Omental fat pad (tissue), 4 donors: ENCODE results near the gene ANGPTL4. TPM values are rescaled to one million over a fixed set of nuclear protein-coding genes. Genes with fewer than 3 reads are reported as not detected.

Experiments
- ATAC-seq: fragments of 150-250 bp; one replicate; pipeline ENCODE4 v1.9.1; 2016; ENCODE audit warnings: mild to moderate bottlenecking, moderate library complexity; ENCODE audit not compliant: low FRiP score
- DNase-seq: peaks from one replicate; pipeline ENCODE4 v3.0.0-alpha.2; 2019; ENCODE audit warnings: low spot score
- total RNA-seq, 4 donors: library from RNA; depleted of rRNA; stranded (reverse); fragments of >200 nt; gene quantifications; one replicate each; pipeline ENCODE4 v1.1.0, GENCODE V29; 2016
- TF ChIP-seq, protein P1 (sequence below), 3 donors: fragments of 450-650 bp; IDR thresholded peaks; one replicate each; pipeline ENCODE4 v1.5.1; 2016 to 2017; ENCODE audit warnings: antibody characterized with exemption in 3 of 3, mild to moderate bottlenecking in 3 of 3, moderate library complexity in 2 of 3

Gene ANGPTL4
- total RNA-seq, 4 donors from 2014 or later: 62.6 to 405 (median 250) TPM

DNA sequence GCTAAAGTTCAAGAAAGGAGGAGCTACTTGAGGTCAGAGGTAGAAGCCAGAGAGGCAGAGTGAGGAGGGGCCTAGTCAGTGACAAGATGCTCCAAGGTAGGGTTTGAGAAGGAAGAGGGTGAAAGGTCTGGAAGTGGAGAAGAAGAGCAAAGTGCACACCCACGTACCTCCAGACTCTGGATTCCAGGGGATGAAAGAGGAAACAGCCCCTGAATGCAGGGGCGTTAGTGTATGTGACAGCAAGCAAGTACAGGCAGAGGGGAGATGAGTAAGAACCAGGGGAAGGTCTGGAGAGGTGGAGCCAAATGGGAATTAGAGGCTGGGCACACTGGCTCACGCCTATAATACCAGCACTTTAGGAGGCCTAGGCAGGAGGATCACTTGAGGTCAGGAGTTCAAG is 34.0 kb upstream of the ANGPTL4 start:
- DNase-seq: no peak
- TF ChIP-seq, protein P1, sequence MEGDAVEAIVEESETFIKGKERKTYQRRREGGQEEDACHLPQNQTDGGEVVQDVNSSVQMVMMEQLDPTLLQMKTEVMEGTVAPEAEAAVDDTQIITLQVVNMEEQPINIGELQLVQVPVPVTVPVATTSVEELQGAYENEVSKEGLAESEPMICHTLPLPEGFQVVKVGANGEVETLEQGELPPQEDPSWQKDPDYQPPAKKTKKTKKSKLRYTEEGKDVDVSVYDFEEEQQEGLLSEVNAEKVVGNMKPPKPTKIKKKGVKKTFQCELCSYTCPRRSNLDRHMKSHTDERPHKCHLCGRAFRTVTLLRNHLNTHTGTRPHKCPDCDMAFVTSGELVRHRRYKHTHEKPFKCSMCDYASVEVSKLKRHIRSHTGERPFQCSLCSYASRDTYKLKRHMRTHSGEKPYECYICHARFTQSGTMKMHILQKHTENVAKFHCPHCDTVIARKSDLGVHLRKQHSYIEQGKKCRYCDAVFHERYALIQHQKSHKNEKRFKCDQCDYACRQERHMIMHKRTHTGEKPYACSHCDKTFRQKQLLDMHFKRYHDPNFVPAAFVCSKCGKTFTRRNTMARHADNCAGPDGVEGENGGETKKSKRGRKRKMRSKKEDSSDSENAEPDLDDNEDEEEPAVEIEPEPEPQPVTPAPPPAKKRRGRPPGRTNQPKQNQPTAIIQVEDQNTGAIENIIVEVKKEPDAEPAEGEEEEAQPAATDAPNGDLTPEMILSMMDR (IDR thresholded peaks at IDR 0.05): no peak
- ATAC-seq: no peak

DNA sequence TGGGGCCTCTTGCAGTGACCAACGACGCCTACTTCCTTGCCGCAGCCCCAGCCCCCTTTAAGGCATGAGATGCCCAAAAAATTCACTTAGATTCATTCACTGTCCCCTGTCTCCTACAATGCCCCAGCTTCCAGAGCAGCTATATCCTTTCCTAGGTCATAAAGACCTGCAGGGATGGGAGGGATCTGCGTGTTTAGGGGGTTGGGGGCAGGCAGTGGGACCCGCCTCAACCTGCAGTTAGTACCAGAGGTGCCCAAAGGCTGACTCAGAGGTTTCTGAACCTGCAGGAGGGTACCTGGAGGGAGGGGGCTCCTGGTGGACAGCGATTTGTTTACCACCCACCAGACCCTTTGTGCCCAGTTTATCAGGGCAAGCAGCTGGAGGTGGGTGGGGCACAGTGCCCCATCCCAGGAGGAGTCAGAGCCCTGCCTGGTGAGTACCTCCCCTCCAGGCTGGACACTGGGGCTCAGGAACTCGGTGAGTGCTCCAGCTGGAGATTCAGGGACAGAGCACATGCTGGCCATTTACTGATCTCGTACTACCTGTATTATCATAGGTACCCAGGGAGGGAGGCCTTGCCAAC is 32.6 kb upstream of the ANGPTL4 start:
- TF ChIP-seq, protein P1 (IDR thresholded peaks at IDR 0.05): no peak
- ATAC-seq (no peak), DNase-seq (no peak)

DNA sequence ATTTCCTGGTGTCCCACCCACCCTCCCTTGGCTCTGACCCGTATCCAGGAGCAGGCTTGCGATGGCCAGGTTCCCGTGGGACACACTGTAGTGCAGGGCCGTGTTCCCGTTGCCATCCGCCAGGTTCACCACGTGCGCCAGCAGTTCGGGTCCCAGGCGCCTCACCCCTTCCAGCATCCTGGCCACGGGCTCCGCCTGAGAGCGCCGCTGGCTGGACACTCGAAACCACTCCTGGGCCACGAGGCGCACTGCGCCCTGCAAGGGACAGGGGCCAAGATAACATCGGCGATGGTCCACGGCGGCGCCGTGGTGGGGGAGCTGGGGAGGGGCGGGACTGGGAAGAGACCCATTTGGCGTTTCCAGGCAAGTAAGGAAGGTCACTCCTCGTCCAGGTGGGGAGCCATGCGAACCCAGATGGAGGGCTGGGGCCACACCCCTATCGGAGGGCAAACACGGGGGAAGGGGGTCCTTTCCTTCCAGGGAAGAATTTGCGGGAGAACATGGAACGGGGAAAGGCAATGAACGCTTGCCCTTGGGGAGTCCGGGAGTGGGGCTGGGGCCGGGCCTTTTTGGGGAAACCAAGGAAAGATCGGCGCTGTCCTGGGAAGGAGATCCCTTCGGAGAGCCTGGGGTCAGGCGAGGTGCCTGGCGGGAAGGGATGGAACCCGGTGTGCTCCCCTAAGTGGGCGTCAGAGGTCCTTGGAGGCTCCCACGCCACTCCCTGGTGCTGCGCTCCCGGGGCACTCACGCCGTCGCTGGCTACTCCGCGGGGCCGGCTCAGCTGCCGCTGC is 30.8 kb upstream of the ANGPTL4 start:
- DNase-seq (no peak), ATAC-seq (no peak)
- TF ChIP-seq, protein P1 (IDR thresholded peaks at IDR 0.05): no peak

DNA sequence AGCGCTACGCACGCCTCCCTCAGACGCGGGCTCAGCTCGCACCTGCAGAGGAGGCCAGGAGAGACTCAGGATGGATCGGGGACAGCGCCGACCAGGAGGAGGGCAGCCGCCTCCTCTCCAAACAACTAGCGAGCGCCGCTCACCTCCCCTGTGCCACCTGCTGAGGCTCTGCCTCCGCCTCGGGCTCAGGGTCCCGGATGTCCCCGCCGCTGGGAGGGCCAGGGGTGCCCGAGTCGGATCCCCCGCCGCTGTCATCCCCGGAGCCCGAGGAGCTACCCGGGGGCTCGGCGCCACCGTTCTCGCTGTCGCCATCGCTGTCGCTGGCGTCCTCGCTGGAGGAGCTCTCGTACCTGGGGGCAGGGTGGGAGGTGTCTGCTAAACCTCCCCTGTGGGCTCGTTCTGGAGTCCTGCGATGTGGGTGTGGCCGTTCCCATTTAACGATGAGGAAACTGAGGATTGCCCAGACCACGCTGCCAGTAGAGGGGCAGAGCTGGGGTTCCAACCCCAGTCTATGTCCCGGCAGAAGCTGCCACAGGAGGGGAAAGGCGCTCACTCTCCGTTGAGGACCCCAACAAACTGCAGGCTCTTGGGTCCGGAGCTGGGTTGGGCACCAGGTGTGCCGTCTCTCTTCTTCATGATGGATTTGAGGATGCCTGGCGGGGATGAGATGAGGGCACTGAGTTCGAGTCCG is 30.0 kb upstream of the ANGPTL4 start:
- ATAC-seq (no peak), DNase-seq (no peak)
- TF ChIP-seq, protein P1 (IDR thresholded peaks at IDR 0.05): no peak

DNA sequence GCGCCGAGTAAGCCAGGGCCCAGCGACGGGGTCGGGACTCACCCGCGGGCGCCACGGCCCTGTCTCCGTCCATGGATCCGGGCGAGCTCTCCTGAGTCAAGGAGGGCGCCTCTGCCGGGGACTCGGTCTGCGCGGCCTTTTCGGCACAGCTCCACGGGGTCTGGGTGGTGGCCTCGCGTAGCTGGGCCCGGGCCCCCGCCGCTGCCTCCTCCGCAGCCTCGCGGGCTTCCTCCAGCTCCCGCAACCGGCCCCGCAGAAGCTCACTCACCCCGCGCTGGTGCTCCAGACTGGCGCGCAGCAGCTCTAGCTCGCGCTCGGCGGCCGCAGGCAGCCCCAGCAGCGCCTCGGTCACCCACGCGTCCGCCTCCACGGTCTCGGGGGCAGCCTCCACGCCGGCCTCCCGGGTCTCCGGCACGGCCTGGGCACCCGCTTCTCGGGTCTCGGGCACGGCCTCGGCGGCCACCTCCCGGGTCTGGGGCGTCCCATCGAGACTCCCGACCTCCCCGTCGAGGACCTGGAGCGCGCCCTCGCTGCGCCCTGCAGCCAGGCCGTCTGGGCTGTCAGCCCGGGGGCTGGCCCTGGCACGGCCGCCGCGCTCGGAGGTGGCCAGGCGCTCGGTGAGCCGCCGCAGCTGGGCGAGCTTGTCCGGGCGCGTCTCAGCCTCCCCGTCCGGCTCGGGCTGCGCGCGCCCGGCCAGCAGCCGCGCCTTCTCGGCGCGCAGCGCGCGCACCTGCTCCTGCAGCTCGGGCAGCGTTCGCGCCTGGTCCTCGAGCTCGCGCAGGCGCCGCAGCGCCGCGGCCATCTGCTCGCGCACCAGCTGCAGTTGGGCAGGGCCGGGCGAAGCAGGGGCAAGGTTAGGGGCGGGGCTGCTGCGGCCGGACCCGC is 29.3 kb upstream of the ANGPTL4 start:
- TF ChIP-seq, protein P1 (IDR thresholded peaks at IDR 0.05): no peak
- ATAC-seq (peak; percentile 39), DNase-seq (no peak)

DNA sequence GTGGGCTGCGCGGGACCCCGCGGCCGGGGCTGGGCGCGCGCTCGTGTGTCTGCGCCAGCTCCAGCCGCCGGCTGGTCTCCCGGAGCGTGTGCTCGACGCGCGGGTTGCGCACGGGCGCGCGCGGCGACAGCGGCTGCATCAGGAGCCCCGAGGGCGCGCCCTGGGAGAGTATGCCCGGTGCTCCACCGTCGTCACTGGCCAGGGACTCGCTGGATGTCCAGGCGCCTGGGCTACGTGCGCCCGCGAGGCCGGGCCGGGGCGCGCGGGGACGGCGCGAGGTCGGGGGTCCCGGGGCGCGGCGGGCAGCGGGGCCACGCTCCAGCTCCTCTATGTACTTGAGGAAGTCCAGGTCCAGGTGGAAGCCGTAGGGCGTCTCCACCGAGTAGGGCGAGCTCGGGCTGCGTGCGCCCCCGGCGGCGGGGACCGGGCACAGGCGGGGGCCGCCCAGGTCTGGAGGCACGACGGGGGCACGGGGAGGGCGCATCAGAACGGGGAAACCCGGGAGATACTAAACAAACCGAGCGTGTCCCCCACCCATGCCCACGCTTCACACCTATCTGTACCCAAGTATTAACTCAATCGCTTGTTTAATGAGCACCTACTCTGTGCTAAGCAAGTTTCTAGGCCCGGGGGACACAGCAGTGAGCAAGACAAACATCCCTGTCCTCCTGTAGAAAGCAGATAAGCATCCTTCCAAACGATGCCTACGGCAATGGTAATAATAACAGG is 28.4 kb upstream of the ANGPTL4 start:
- peak; percentile 13 for ATAC-seq
- DNase-seq: no peak
- TF ChIP-seq, protein P1 (IDR thresholded peaks at IDR 0.05): no peak
